Erythroblast (primary cell): ENCODE measurements around the gene FAR2.

Source experiments
- GATA1 ChIP-seq: IDR thresholded peaks from 2 replicates; pipeline ENCODE4 v1.6.1; 2011; ENCODE audit warnings: low read depth, mild to moderate bottlenecking, control low read depth, low read length, moderate library complexity
- POLR2A ChIP-seq: IDR thresholded peaks from 2 replicates; pipeline ENCODE4 v1.6.1; 2011; ENCODE audit warnings: mild to moderate bottlenecking, low read length

GRCh38 chr12:29374012-29374411, 224.9 kb downstream of the FAR2 start:
- TF ChIP-seq POLR2A (no peak), GATA1 (no peak)
